Transverse colon (tissue), 4 donors: ENCODE measurements around the gene CRIP2. TPM values are rescaled to one million over a fixed set of nuclear protein-coding genes. Genes with fewer than 3 reads are reported as not detected.

Experiments used
- DNase-seq: peaks from one replicate; pipeline ENCODE4 v3.0.0-alpha.2; 2019
- H3K27ac ChIP-seq, 4 donors: fragments of 200-600 bp; sonication (generic); 2 replicates each; pipeline ENCODE4 v1.5.1; 2016 to 2018; ENCODE audit warnings: inconsistent platforms in 4 of 4
- H3K27me3 ChIP-seq: fragments of 200-600 bp; sonication (generic); 2 replicates; pipeline ENCODE4 v1.5.1; 2017; ENCODE audit warnings: inconsistent platforms
- H3K36me3 ChIP-seq, 4 donors: fragments of 200-600 bp; sonication (generic); 2 replicates each; pipeline ENCODE4 v1.5.1; 2017 to 2019; ENCODE audit warnings: inconsistent platforms in 4 of 4
- H3K4me1 ChIP-seq, 4 donors: fragments of 200-600 bp; sonication (generic); 2 replicates each; pipeline ENCODE4 v1.5.1; 2017 to 2020; ENCODE audit warnings: inconsistent platforms in 4 of 4
- H3K4me3 ChIP-seq, 4 donors: fragments of 200-600 bp; sonication (generic); 1 replicate in 1 of 4; 2 replicates in 3 of 4; pipeline versions ENCODE4 v1.5.1 to v1.6.1; 2017 to 2019; ENCODE audit warnings: inconsistent platforms in 4 of 4
- H3K9me3 ChIP-seq, 2 donors: fragments of 200-600 bp; sonication (generic); 2 replicates each; pipeline ENCODE4 v1.5.1; 2017 to 2019; ENCODE audit warnings: inconsistent platforms in 2 of 2
- CTCF ChIP-seq, 5 experiments: fragments of 200-600 bp in 3 of 5; fragments of 450-650 bp in 2 of 5; sonication (generic) in 3 of 5; IDR thresholded peaks; 1 replicate in 2 of 5; 2 replicates in 3 of 5; pipeline ENCODE4 v1.5.1; 2016 to 2017; ENCODE audit warnings: antibody characterized with exemption in 5 of 5, inconsistent platforms in 3 of 5, mild to moderate bottlenecking in 2 of 5, moderate library complexity in 1 of 5
- EP300 ChIP-seq: sonication (generic); formaldehyde crosslinking; IDR thresholded peaks from one replicate; pipeline ENCODE4 v1.6.1; 2017; ENCODE audit warnings: antibody characterized with exemption, low read depth
- POLR2A ChIP-seq: fragments of 450-650 bp; IDR thresholded peaks from one replicate; pipeline ENCODE4 v1.6.1; 2016; ENCODE audit warnings: antibody characterized with exemption, mild to moderate bottlenecking, moderate library complexity
- POLR2AphosphoS5 ChIP-seq, 3 donors: sonication (generic); formaldehyde crosslinking; IDR thresholded peaks; one replicate each; pipeline ENCODE4 v1.6.1; 2016; ENCODE audit warnings: antibody characterized with exemption in 3 of 3
- WGBS, 2 donors: methylation state at CpG; one replicate each; pipeline ENCODE4 v1.1.5; 2018; ENCODE audit warnings: low coverage in 1 of 2; 5-methylcytosine and 5-hydroxymethylcytosine counted together
- in situ Hi-C, 4 donors: fragments of 200-750 bp; cut with MboI; loops; one replicate each; pipeline versions ENCODE4 v1.15.0 to v1.15.1; 2017; ENCODE audit warnings: low sequenced_read_pairs in 3 of 4, low pct_ligation_motif_present in 1 of 4, low pct_unique_long_range_greater_than_20kb in 1 of 4
- intact Hi-C: fragments of 100-400 bp; cut with DNase I; formaldehyde crosslinking; loops from one replicate; pipeline ENCODE4 v1.15.1; 2023; ENCODE audit warnings: low total_unique reads
- total RNA-seq, 4 donors: library from RNA; depleted of rRNA; stranded (reverse); fragments of >200 nt; gene quantifications; one replicate each; pipeline ENCODE4 v1.1.0, GENCODE V29; 2016

The CRIP2 gene
- total RNA-seq, 4 donors from 2014 or later: 11.2 to 67.3 (median 22.4) TPM

GRCh38 chr14:105487986-105488777 lies 13.6 kb downstream of the CRIP2 start:
- TF ChIP-seq POLR2AphosphoS5 (IDR thresholded peaks at IDR 0.05) (no peak), CTCF (IDR thresholded peaks at IDR 0.05) (no peak), EP300 (no peak), POLR2A (no peak)
- Histone ChIP-seq H3K27me3 (peaks cover 16% of the 10 kb centered on the region), H3K9me3 (no peaks in the 10 kb centered on the region), H3K4me3 (peak overlapping the region in 3 of 4 donors; percentile 38 to 64 (median 60)), H3K27ac (peak overlapping the region; percentile 98 to 99 (median 99)), H3K36me3 (no peaks in the 10 kb centered on the region), H3K4me1 (peaks cover 19 to 78% (median 59%) of the 10 kb centered on the region in 4 donors)
- DNase-seq: peak; percentile 70
- 21% methylated on average over 14 of the region's 26 CpGs; no CpG with 5 or more reads in 1 of the 2 donors for WGBS, 2 donors
- intact Hi-C loops: no loop called here
- in situ Hi-C loops: no loop called here

GRCh38 chr14:105488781-105489541 lies 14.3 kb downstream of the CRIP2 start:
- H3K27me3 ChIP-seq: peaks cover 16% of the 10 kb centered on the region
- no peaks in the 10 kb centered on the region for H3K36me3 ChIP-seq
- no peak for DNase-seq
- in situ Hi-C loops (no loop called here), intact Hi-C loops (no loop called here)
- H3K4me3 ChIP-seq: peak overlapping the region in 2 of 4 donors; percentile 60 to 64
- WGBS, 2 donors: 44% methylated on average over 14 of the region's 20 CpGs; no CpG with 5 or more reads in 1 of the 2 donors
- TF ChIP-seq POLR2A (no peak), POLR2AphosphoS5 (IDR thresholded peaks at IDR 0.05) (no peak), EP300 (no peak), CTCF (IDR thresholded peaks at IDR 0.05) (no peak)
- peak overlapping the region; percentile 98 to 99 (median 99) for H3K27ac ChIP-seq
- H3K9me3 ChIP-seq: no peaks in the 10 kb centered on the region
- peaks cover 14 to 70% (median 54%) of the 10 kb centered on the region in 4 donors for H3K4me1 ChIP-seq

GRCh38 chr14:105489542-105490266 lies 15.1 kb downstream of the CRIP2 start:
- H3K27ac ChIP-seq: peak overlapping the region; percentile 98 to 99 (median 99)
- H3K36me3 ChIP-seq: no peaks in the 10 kb centered on the region
- peaks cover 14 to 63% (median 52%) of the 10 kb centered on the region in 4 donors for H3K4me1 ChIP-seq
- H3K4me3 ChIP-seq: peak overlapping the region; percentile 60 to 81 (median 68)
- 2% methylated on average over 42 of the region's 44 CpGs; no CpG with 5 or more reads in 1 of the 2 donors for WGBS, 2 donors
- H3K9me3 ChIP-seq: no peaks in the 10 kb centered on the region
- no peak for TF ChIP-seq EP300
- peak; percentile 56 to 87 (median 70) for TF ChIP-seq CTCF (IDR thresholded peaks at IDR 0.05)
- peak; percentile 36 to 76 (median 54) for TF ChIP-seq POLR2AphosphoS5 (IDR thresholded peaks at IDR 0.05)
- peak; percentile 57 for TF ChIP-seq POLR2A
- DNase-seq: peak; percentile 93
- in situ Hi-C loops (no loop called here), intact Hi-C loops (loop anchor here (2.0 kb wide), 1 partner anchor 119 kb away; no protein-coding TSS in a partner anchor)
- peaks cover 16% of the 10 kb centered on the region for H3K27me3 ChIP-seq

- H3K9me3 ChIP-seq: no peaks in the 10 kb centered on the region
- no peaks in the 10 kb centered on the region for H3K36me3 ChIP-seq
- TF ChIP-seq EP300: no peak
- TF ChIP-seq CTCF (IDR thresholded peaks at IDR 0.05): no peak
- TF ChIP-seq POLR2AphosphoS5 (IDR thresholded peaks at IDR 0.05): no peak
- no peak for TF ChIP-seq POLR2A
- in situ Hi-C loops (no loop called here), intact Hi-C loops (loop anchor here (2.0 kb wide), 1 partner anchor 119 kb away; no protein-coding TSS in a partner anchor)
- H3K27ac ChIP-seq: peak overlapping the region; percentile 98 to 99 (median 99)
- 0% methylated on average over 33 of the region's 33 CpGs; no CpG with 5 or more reads in 1 of the 2 donors for WGBS, 2 donors
- peak overlapping the region; percentile 60 to 81 (median 68) for H3K4me3 ChIP-seq
- H3K4me1 ChIP-seq: peaks cover 14 to 58% (median 52%) of the 10 kb centered on the region in 4 donors
- peaks cover 16% of the 10 kb centered on the region for H3K27me3 ChIP-seq
- peak; percentile 47 for DNase-seq
Measured at GRCh38 chr14:105490267-105490571, 15.6 kb downstream of the CRIP2 start.
